Fibroblast of upper back skin (primary cell): ENCODE results near the gene USP6.
A peak's percentile ranks its signal among the peaks of the same experiment; 100 is the strongest.
"Not testable (repeated sequence)": the region's sequence is repeated elsewhere in the genome, so short reads cannot be mapped to it uniquely, and the experiment has no call there.

Source experiments
- DNase-seq: peaks from one replicate; pipeline ENCODE4 v3.0.0-alpha.2; 2013

USP6 gene

DNA sequence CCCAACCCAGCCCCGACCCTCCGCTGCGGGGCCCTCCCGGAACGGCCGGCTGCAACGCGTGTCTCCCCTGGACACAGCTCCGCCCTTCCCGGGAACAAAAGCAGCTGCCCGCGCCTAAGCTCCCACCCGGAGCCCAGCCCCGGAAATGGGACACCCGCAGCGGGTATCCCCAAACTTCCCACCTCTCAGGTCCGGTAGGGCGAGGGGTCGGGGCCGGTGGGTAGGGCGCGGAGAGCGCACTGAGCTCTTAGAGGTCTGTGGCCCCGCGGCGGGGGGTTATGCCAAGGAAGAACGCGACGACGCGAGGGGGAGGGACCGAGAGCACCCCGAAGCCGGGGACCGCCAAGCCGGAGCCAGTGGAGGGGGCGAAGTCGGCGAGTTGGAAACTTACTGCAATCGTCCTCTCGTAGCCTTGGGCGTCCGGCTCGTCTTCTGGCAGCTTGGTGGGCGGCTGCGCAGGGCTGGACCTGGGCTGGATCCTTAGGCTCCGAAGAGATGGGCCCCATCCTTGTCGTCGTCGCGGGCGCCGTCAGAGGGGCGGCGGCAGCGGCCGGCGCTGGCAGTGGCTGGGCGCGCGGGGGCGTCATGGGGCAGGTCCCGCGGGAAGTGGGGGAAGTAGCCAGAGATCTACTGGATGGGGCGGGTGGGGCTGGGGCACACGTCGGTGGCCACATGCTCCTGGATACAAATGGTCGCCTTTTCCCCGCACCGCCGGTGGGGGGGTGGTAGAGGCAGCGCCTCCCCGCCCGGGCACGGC, 6.9 kb downstream of the USP6 start:
- DNase-seq = peak; percentile 6

GRCh38 chr17:5123343-5124124, 7.7 kb downstream of the USP6 start:
- DNase-seq = no peak

- DNase-seq = not testable (repeated sequence)
Measured at GRCh38 chr17:5124125-5124760, 8.4 kb downstream of the USP6 start.

- DNase-seq = not testable (repeated sequence)
Measured at GRCh38 chr17:5124896-5125295, 9.1 kb downstream of the USP6 start.

DNA sequence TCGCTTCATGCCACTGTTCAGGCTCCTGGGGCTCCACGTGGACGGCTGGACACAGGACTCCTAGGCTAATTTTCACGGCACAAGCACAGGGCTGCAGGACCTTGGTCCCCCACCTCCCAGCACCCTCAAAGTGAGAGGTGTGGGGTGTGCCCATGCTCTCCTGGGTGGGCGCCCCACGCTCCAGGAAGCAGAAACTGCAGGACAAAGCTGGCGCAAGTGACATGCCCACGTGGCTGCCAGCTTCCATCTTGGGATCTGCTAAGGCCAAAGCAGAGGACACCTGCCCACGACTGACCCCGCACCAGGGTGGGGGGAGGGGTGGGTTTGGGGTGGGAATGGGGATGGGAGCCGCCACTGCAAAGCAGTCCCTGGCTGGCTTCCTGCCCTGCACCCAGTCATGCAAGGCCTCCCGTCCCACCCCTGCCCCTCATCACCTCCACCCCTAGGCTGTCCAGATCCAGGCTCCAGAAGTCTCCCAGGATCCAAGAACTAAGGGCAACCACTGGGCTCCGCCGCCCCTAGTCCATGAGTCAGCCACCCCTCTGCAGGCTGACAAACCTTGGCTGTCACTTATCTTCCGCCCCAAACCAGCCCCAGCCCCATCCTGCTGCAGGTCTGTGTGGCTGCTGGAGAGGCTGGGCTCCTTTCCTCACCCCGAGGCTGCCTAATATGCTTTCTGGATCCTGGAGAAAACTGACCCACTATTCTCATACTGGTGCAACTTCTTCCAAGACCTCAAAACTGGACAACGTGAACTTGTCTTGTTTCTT, 11.1 kb downstream of the USP6 start:
- DNase-seq = no peak

GRCh38 chr17:5127910-5128309, 12.1 kb downstream of the USP6 start:
- DNase-seq = no peak

DNA sequence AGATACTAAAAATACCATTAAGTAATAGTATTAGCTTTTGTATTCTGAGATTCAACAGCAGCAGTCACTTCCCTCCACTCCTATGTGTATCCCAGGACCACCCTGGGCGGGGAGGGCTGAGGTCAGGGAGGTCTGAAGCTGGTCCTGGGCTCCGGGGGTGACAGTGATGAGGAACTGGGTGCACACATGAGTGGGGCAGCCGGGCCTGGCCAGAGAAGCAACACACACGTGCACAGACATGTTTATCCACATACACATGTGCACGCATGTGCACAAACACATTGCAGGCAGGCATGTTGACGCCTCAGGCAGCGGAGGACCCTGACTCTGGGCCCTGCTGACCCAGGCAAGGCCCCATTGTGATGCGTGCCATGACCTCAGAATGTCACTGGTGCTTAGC, 12.6 kb downstream of the USP6 start:
- not testable (repeated sequence) for DNase-seq

GRCh38 chr17:5128905-5129535, 13.2 kb downstream of the USP6 start:
- no peak for DNase-seq

DNA sequence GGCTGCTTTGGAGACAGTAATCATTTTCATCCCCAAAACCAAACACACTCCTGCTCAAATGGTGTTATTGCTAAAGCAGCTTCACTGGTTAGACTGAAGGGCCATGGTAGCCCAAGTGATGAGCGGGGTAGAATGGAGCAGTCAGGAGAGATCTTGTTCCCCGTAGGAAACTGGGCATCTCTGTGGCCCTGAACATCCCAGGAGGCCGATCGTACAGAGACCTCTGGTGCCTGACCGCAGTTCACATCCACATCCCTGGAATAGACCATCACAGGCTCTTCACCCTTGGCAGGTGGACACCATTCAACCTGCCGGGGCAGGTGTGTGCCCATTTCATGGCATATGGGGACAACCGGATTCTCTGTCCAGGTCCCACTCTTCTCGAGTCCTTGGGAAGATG, 13.9 kb downstream of the USP6 start:
- not testable (repeated sequence) for DNase-seq

GRCh38 chr17:5130261-5130660, 14.4 kb downstream of the USP6 start:
- not testable (repeated sequence) for DNase-seq

DNA sequence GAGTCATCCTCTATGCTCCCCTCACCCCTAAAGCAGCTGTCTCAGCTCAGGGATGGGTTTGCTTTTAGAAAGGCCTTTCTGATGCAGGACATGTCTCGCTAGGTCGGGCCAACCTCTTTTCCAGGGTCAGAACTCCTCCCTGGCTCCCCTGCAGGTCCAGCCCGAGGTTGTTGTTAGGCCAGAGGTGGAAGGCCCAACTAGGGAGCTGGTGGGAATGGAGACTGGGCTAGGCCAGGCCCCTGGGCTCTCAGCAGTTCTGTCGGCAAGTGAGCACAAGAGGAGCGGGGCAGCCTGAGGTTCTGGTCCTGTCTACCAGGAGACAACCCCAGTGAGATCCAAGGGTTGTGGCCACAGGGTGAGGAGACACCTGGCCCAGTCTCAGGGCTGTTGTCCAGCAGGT, 14.9 kb downstream of the USP6 start:
- DNase-seq = not testable (repeated sequence)

- DNase-seq = no peak
Measured at GRCh38 chr17:5131146-5131715, 15.4 kb downstream of the USP6 start.

DNA sequence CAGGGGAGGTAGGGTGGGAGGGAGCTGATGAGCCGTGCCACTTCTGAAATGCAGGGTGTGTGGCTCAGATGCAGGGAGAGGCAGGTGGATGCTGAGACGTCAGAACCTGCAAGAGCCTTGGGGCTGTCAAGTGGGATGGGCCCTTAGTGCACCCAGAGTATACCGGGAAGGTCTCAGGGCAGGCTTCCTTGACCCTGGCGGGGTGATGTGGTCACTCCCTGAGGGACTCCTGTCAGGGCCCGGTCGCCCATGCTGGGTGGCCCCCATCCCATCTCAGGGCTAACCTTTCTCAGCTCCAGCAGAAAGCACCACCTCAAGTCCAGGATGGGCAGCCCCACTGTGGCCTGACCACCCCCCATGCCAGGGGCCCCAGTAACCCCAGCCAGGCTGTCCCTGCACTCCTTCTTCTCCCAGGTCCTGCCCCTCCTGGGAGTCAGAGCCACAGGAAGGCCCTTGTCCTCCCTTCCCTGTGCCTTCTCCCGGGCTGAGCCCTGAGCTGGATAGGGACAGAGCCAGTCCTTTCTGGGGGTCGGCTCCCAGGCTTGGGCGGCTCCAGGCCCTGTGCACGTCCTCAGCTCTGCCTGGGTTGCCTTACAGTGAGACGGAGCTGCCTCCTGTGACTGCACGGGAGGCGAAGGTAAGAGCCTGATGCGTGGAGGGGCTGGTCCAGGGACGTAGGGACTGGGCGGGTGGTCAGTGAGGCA, 16.1 kb downstream of the USP6 start:
- not testable (repeated sequence) for DNase-seq

DNA sequence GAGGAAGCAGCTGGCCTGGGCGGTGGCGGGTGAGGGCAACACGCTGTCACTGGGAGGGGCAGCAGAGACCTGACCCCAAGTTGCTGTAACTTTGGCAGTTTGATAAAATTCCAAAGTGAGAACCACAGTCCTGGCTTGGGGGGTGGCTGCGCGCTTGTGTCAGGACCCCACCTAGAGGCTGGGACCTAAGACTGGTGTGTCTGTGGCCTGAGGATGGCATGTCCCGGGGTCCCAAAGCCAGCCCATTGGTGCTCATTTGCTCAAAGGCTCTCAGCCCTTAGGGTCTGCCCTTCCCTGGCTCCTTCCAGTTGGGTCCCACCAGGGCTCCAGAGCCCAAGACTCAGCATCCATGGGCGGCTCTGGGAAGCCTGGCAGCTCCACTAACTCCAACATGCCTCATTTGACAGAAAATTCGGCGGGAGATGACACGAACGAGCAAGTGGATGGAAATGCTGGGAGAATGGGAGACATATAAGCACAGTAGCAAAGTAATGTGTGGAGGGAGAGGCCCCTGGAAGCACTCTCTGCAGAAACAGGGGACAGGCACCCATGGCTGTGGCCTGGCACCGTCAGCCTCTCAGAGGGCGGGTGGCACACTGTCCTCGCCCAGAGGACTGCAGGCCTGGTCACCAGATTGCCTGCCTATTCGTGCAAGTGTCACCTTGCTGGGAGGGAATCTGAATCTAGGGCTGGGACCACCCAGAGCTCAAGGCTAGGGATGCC, 16.8 kb downstream of the USP6 start:
- DNase-seq = not testable (repeated sequence)

- DNase-seq = no peak
Measured at GRCh38 chr17:5133311-5133710, 17.5 kb downstream of the USP6 start.

- DNase-seq = not testable (repeated sequence)
Measured at GRCh38 chr17:5133961-5134360, 18.1 kb downstream of the USP6 start.

- DNase-seq = not testable (repeated sequence)
Measured at GRCh38 chr17:5134571-5134970, 18.7 kb downstream of the USP6 start.

DNA sequence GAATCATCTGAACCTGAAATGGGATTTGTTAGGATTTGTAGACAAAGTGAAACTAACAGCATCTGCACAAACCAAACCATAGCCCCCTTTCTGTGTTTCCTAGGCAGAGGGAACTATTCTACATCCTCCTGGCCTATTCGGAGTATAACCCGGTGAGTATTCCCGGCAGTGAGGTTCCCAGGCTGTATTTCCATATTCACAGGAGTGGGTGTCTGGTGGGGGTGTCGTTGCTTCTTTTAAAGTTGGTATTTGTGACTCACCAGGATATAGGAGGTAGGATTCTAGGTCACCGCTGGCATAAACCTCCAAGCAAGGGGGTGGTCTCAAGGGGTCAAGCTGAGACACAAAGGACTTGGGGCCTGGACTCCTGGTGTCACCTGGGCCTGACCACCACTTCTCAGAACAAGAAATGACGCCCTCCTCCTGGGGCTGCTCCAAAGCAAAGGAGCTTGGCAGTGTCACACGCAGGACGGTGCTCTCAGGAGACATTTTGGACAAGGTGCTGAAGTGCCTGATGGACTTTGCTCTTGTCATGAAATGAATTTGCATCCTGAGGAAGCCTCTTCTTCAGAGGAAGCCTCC, 19.4 kb downstream of the USP6 start:
- not testable (repeated sequence) for DNase-seq

DNA sequence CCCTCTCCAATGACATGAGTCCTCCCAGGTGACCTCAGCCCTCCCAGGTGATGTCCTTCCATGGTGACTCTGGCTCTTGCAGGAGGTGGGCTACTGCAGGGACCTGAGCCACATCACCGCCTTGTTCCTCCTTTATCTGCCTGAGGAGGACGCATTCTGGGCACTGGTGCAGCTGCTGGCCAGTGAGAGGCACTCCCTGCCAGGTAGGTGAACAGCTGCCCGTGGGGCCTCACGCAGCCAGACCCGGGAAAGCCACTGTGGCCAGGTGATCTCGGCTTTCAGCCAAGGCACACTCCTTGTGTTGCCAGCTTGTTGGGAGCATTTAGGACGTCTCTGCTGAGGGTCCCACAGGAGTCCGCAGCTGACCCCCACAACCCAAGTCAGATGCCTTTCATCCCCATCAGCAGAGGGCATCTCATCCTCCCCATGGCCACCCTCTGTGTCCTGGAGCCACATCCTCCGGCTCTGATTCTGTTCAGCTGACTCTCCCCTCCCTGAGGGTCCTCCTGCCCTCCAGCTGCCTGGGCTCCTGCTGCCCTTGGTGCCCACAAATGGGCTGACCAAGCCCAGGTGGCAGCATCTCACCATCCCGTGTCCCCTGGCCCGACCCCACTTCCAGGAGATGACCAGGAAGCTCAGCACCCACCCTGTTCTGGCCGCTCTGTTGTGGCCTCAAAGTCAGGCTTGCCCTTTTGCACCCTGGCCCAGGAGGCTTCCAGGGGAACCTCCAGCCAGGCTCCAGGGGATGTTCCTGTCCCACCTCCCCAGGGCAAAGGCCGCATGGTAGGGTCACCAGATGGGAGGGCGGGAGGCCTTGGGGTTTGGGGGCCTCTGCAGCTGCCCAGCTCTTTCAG, 20.1 kb downstream of the USP6 start:
- DNase-seq = no peak
